ENCODE data around the gene ELMOD3.

The ELMOD3 gene

GRCh38 chr2:85400541-85401463 lies 46.2 kb downstream of the ELMOD3 start:
- peak; percentile 6 for DNase-seq (ENCODE audit: low spot score)
- in situ Hi-C loops (cut with MboI; ENCODE audit: low sequenced_read_pairs, unreplicated experiment) = no loop called here
- TF ChIP-seq CTCF (IDR thresholded peaks at IDR 0.05; ENCODE audit: borderline replicate concordance, control extremely low read depth, extremely low read depth, insufficient read depth, missing control alignments) = no peak

GRCh38 chr2:85401464-85401805 lies 46.9 kb downstream of the ELMOD3 start:
- in situ Hi-C loops (cut with MboI; ENCODE audit: low sequenced_read_pairs, unreplicated experiment) = no loop called here
- no peak for DNase-seq (ENCODE audit: low spot score)
- no peak for TF ChIP-seq CTCF (IDR thresholded peaks at IDR 0.05; ENCODE audit: borderline replicate concordance, control extremely low read depth, extremely low read depth, insufficient read depth, missing control alignments)

- in situ Hi-C loops (cut with MboI; ENCODE audit: low sequenced_read_pairs, unreplicated experiment) = no loop called here
- no peak for DNase-seq (ENCODE audit: low spot score)
- TF ChIP-seq CTCF (IDR thresholded peaks at IDR 0.05; ENCODE audit: borderline replicate concordance, control extremely low read depth, extremely low read depth, insufficient read depth, missing control alignments) = no peak
Observed at GRCh38 chr2:85401844-85402243, 47.3 kb downstream of the ELMOD3 start.

- no peak for TF ChIP-seq CTCF (IDR thresholded peaks at IDR 0.05; ENCODE audit: borderline replicate concordance, control extremely low read depth, extremely low read depth, insufficient read depth, missing control alignments)
- in situ Hi-C loops (cut with MboI; ENCODE audit: low sequenced_read_pairs, unreplicated experiment) = no loop called here
- DNase-seq (ENCODE audit: low spot score) = no peak
Observed at GRCh38 chr2:85405201-85406059, 50.9 kb downstream of the ELMOD3 start.

GRCh38 chr2:85409845-85410583 lies 55.4 kb downstream of the ELMOD3 start, which contains the start of gene CAPG:
CAPG (minus strand) TSS chr2:85410366; CDS start chr2:85402145, 8,221 bp downstream.
- peak; percentile 88 for DNase-seq (ENCODE audit: low spot score)
- no peak for TF ChIP-seq CTCF (IDR thresholded peaks at IDR 0.05; ENCODE audit: borderline replicate concordance, control extremely low read depth, extremely low read depth, insufficient read depth, missing control alignments)
- in situ Hi-C loops (cut with MboI; ENCODE audit: low sequenced_read_pairs, unreplicated experiment) = no loop called here

Data from GM13976 (cell line).